ENCODE data around the gene HMGCLL1. TPM values are rescaled to one million over a fixed set of nuclear protein-coding genes. Genes with fewer than 3 reads are reported as not detected.

HMGCLL1 gene
- total RNA-seq = not detected in 2 replicates

DNA sequence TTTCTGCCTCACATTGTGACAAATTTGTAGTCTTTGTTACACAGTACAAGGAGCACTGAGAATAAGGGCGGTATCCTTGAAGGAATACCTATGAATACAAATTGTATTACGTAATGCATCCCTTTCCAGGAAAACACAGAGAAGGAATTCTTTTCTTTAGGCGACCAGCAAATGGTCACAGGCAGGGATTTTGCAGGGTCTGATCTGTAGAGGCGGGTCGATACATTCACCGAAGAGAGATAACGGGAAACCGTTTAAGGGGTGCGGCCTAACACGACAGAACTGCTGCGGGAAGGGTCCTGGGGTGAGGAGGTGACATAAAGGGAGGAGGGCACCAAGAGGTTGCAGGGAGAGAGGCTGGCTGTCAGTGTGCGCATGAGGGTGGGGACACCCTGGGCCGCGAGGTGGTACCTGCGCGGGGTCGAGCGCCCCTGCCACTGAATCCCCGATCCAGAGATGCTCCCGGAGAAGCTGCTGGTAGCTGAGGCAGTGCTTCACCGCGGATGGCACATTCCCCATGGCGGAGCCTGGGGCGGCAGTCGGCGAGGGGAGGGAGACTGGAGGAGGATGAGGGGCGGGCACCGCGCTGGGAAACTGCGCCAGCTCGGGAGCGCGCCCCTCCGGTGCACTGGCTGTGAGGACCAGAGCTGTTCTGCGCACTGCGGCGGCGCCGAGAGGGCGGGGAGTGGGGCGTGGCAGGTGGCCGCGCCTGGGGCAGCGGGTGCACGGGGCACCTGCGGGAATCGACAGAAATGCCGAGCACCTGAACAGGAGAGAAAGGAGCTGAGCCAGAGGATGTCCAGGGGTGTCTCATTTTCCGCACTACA is at the start of gene HMGCLL1:
HMGCLL1 (minus strand) TSS at position 656 of the 827 bp plus-strand sequence; CDS start at position 519, 137 bp downstream.

